Chondrocyte (in vitro differentiated cells): ENCODE data around the gene PPP2R5C. TPM values are rescaled to one million over a fixed set of nuclear protein-coding genes. Genes with fewer than 3 reads are reported as not detected.

Experiments used
- DNase-seq: peaks from one replicate; pipeline ENCODE4 v3.0.0; 2021; ENCODE audit warnings: mixed read lengths, low spot score
- H3K27ac Mint-ChIP-seq: one replicate; pipeline ENCODE4 v1.8.0; 2021; ENCODE audit warnings: mild to moderate bottlenecking, moderate library complexity, mixed read lengths; ENCODE audit not compliant: unreplicated experiment
- H3K27me3 Mint-ChIP-seq: 2 replicates; pipeline ENCODE4 v1.8.0; 2021; ENCODE audit warnings: low read depth, mixed read lengths
- H3K36me3 Mint-ChIP-seq: 2 replicates; pipeline ENCODE4 v1.8.0; 2021; ENCODE audit warnings: low read depth, mixed read lengths
- H3K4me1 Mint-ChIP-seq: 2 replicates; pipeline ENCODE4 v1.8.0; 2021; ENCODE audit warnings: low read depth, mild to moderate bottlenecking, mixed read lengths
- H3K4me3 Mint-ChIP-seq: one replicate; pipeline ENCODE4 v1.8.0; 2021; ENCODE audit warnings: mild to moderate bottlenecking, moderate library complexity, mixed read lengths; ENCODE audit not compliant: unreplicated experiment
- H3K9me3 Mint-ChIP-seq: 2 replicates; pipeline ENCODE4 v1.8.0; 2021; ENCODE audit warnings: low read depth, mixed read lengths
- CTCF ChIP-seq: fragments of 200-600 bp; sonication (generic); IDR thresholded peaks from 2 replicates; pipeline ENCODE4 v1.5.0; 2021; ENCODE audit warnings: antibody characterized with exemption, mild to moderate bottlenecking, moderate library complexity
- total RNA-seq: library from RNA; stranded (reverse); gene quantifications from 3 replicates; pipeline ENCODE4 v1.2.1, GENCODE V29; 2021

The PPP2R5C gene
- total RNA-seq, 1 donor from 2014 or later, result 95.0 TPM

GRCh38 chr14:101875041-101875726 is 113.7 kb downstream of the PPP2R5C start:
- no peak for TF ChIP-seq CTCF
- Mint-ChIP-seq H3K9me3 (no peaks in the 10 kb centered on the region), H3K36me3 (peaks cover 1% of the 10 kb centered on the region), H3K4me1 (peaks cover 24% of the 10 kb centered on the region), H3K27ac (no peak overlapping the region), H3K27me3 (no peaks in the 10 kb centered on the region), H3K4me3 (no peak overlapping the region)
- no peak for DNase-seq

- H3K4me1 Mint-ChIP-seq, result peaks cover 24% of the 10 kb centered on the region
- H3K4me3 Mint-ChIP-seq, result no peak overlapping the region
- H3K27me3 Mint-ChIP-seq, result no peaks in the 10 kb centered on the region
- H3K27ac Mint-ChIP-seq, result no peak overlapping the region
- no peaks in the 10 kb centered on the region for H3K9me3 Mint-ChIP-seq
- TF ChIP-seq CTCF, result no peak
- no peak for DNase-seq
- H3K36me3 Mint-ChIP-seq, result peaks cover 1% of the 10 kb centered on the region
These were observed 114.4 kb downstream of the PPP2R5C start for GRCh38 chr14:101875727-101876554.

GRCh38 chr14:101876555-101876938 is 115.0 kb downstream of the PPP2R5C start:
- peaks cover 24% of the 10 kb centered on the region for H3K4me1 Mint-ChIP-seq
- no peak overlapping the region for H3K27ac Mint-ChIP-seq
- H3K27me3 Mint-ChIP-seq, result no peaks in the 10 kb centered on the region
- H3K9me3 Mint-ChIP-seq, result no peaks in the 10 kb centered on the region
- no peak overlapping the region for H3K4me3 Mint-ChIP-seq
- DNase-seq, result no peak
- TF ChIP-seq CTCF, result no peak
- peaks cover 1% of the 10 kb centered on the region for H3K36me3 Mint-ChIP-seq

GRCh38 chr14:101877766-101878165 is 116.3 kb downstream of the PPP2R5C start:
- TF ChIP-seq CTCF, result no peak
- no peak for DNase-seq
- no peaks in the 10 kb centered on the region for H3K27me3 Mint-ChIP-seq
- H3K9me3 Mint-ChIP-seq, result no peaks in the 10 kb centered on the region
- peaks cover 1% of the 10 kb centered on the region for H3K36me3 Mint-ChIP-seq
- peaks cover 24% of the 10 kb centered on the region for H3K4me1 Mint-ChIP-seq
- no peak overlapping the region for H3K27ac Mint-ChIP-seq
- no peak overlapping the region for H3K4me3 Mint-ChIP-seq

GRCh38 chr14:101878211-101878821 is 116.8 kb downstream of the PPP2R5C start:
- peaks cover 24% of the 10 kb centered on the region for H3K4me1 Mint-ChIP-seq
- H3K9me3 Mint-ChIP-seq, result no peaks in the 10 kb centered on the region
- no peak for DNase-seq
- peaks cover 1% of the 10 kb centered on the region for H3K36me3 Mint-ChIP-seq
- H3K27ac Mint-ChIP-seq, result no peak overlapping the region
- no peak for TF ChIP-seq CTCF
- no peaks in the 10 kb centered on the region for H3K27me3 Mint-ChIP-seq
- no peak overlapping the region for H3K4me3 Mint-ChIP-seq
